ENCODE results near the gene PREX1.
A peak's percentile ranks its signal among the peaks of the same experiment; 100 is the strongest.

PREX1 gene

DNA sequence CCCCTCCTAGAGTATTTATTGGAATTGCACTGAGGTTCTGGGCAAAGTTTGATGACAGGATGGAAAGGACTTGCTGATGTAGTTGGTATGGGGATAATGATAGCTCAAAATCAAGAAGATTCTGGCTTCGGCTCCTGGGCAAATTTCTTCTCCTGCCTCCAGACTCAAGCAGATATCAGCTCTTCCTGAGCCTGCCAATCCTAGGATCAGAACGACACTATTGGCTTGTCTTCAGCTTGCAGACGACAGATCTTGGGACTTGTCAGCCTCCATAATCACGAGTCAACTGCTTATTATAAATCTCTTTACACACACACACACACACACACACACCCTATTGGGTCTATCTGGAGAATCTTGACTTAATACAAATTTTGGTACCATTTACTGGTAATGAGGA, 131.1 kb downstream of the PREX1 start:
- no peak for DNase-seq (ENCODE audit: low read depth)
- no peak overlapping the region for H3K4me3 ChIP-seq (ENCODE audit: low read depth, low read length)
- TF ChIP-seq, protein P1, sequence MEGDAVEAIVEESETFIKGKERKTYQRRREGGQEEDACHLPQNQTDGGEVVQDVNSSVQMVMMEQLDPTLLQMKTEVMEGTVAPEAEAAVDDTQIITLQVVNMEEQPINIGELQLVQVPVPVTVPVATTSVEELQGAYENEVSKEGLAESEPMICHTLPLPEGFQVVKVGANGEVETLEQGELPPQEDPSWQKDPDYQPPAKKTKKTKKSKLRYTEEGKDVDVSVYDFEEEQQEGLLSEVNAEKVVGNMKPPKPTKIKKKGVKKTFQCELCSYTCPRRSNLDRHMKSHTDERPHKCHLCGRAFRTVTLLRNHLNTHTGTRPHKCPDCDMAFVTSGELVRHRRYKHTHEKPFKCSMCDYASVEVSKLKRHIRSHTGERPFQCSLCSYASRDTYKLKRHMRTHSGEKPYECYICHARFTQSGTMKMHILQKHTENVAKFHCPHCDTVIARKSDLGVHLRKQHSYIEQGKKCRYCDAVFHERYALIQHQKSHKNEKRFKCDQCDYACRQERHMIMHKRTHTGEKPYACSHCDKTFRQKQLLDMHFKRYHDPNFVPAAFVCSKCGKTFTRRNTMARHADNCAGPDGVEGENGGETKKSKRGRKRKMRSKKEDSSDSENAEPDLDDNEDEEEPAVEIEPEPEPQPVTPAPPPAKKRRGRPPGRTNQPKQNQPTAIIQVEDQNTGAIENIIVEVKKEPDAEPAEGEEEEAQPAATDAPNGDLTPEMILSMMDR (IDR thresholded peaks at IDR 0.05; ENCODE audit: control insufficient read depth, extremely low read depth, insufficient read depth), result no peak

DNA sequence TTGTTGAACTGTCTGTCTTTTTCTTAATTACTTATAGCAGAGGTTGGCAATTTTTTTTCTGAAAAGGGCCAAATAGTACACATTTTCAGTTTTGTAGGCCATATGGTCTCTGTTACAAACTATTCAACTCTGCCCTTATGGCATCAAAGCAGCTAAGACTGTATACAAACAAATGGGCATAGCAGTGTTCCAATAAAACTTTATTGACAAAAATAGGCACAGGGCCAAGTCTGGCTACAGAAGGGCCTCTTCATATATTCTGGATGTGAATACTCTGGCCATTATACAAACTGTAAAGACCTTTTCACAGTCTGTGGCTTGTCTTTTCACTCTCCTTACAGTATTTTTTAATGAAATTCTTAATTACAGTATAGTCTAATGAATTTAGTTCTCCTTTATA, 132.1 kb downstream of the PREX1 start:
- peak; percentile 36 for DNase-seq (ENCODE audit: low read depth)
- H3K4me3 ChIP-seq (ENCODE audit: low read depth, low read length), result no peak overlapping the region
- TF ChIP-seq, protein P1 (IDR thresholded peaks at IDR 0.05; ENCODE audit: control insufficient read depth, extremely low read depth, insufficient read depth), result no peak

DNA sequence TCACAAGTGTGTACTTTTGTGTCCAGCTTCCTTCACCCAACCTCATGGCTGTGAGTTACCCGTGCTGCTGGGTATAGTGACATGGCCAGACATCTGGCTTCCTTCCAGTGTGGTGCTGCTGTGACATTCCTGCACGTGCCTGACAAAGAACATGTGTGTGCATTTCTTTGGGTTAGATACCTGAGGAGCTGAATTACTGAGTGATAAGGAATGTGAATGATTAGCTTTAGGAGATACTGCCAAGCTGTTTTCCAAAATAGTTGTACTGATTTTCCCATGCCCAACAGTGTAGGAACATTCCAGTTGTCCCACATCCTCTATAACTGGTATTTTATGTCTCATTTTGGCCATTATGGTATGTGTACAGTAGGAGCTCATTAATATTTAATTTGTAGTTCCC, 132.5 kb downstream of the PREX1 start:
- peak; percentile 7 for DNase-seq (ENCODE audit: low read depth)
- no peak overlapping the region for H3K4me3 ChIP-seq (ENCODE audit: low read depth, low read length)
- TF ChIP-seq, protein P1 (IDR thresholded peaks at IDR 0.05; ENCODE audit: control insufficient read depth, extremely low read depth, insufficient read depth), result no peak

DNA sequence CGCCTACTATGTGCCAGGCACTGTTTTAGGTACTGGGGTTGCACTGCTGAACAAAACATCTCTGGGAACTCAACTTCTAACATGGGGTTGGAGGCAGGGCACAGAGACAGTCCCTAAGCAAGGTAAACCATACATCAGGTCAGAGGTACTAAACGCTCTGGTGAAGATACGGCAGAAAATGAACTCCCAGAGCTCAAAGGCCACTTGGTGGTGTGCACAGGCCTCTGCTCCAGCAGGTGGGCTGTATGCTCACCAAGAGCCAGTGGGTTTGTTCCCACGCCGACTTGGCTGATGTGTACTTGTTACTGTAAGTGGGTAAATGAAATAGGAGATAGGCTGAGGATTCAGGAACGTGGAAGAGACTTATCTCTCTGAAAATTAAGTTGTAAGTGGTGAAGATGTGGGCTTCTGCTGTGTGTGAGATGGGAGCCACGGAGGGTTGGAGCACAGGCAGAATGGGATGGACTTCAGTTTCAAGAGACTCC, 133.4 kb downstream of the PREX1 start:
- no peak for DNase-seq (ENCODE audit: low read depth)
- TF ChIP-seq, protein P1 (IDR thresholded peaks at IDR 0.05; ENCODE audit: control insufficient read depth, extremely low read depth, insufficient read depth), result no peak

DNA sequence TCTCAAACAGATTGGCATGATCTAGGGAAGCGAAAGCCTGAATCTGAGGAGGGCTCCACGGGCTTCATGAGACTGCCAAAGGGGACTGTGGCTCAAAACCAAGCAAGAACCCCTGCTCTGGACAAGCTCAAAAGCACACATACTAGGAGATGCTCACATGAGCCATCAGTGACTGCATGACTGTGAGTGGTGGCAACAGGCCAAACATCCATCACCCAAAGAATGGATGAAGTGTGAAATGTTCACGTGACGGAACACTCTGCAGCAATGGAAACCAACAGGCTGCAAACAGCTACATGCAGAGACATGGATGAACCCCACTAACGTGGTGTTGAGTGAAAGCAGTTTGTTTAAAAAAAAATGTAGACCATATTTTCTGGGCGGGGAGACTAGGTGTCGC, 136.3 kb downstream of the PREX1 start:
- no peak overlapping the region for H3K4me3 ChIP-seq (ENCODE audit: low read depth, low read length)
- TF ChIP-seq, protein P1 (IDR thresholded peaks at IDR 0.05; ENCODE audit: control insufficient read depth, extremely low read depth, insufficient read depth), result no peak
- no peak for DNase-seq (ENCODE audit: low read depth)

More for the DNA sequence above, 133.4 kb downstream of the PREX1 start:
- H3K4me3 ChIP-seq (ENCODE audit: low read depth, low read length), result no peak overlapping the region

DNA sequence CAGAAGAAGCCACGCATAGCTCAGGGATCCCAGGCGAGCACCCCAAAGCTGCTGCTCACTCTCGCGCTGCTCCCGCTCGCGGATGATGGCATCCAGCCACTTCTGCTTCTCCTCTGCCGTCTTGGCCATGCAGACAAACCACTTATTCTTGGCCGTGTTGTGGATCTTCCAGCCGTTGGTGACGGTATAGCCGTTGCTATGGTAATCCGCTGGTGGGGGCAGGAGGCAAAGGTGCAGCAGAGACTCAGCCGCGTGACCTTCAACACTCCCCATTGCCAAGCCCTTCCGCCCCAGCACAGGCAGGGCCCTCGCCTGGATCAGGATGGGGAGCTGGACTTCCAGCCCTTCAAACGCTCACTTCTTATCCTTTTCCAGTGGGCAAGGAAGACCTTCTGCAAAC, 136.9 kb downstream of the PREX1 start:
- DNase-seq (ENCODE audit: low read depth), result no peak
- H3K4me3 ChIP-seq (ENCODE audit: low read depth, low read length), result no peak overlapping the region
- TF ChIP-seq, protein P1 (IDR thresholded peaks at IDR 0.05; ENCODE audit: control insufficient read depth, extremely low read depth, insufficient read depth), result no peak

DNA sequence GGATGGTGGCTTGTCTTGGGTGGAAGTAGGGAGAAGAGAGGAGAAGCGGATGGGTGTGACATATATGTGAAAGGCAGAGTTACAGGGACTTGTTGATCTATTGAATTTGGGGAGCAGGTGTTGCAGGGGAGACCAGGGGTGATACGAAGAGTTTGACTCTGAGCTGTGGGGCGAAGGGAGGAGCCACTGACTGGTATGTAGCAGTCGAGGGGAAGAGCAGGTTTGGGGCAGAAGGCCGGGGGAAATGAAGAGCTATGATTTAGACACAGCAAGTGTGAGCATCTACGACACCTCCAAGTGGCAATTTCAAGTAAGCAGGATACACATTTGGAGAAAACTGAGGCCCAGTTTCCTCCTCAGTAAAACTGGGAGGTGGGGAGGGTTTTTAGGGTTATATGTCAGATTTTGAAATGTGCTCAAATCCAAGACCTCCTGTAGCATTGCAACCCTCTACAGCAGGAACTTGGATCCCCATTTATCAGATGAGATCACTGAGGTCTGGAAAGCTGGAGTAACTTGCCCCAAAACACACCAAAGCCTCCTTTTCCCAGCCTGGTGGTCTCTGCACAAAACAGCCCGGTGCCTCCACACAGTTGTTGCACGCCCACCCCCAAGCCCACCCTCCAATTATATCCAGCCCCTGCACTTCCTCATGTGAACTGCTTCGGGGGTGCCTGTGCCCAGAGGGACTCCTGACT, 137.8 kb downstream of the PREX1 start:
- H3K4me3 ChIP-seq (ENCODE audit: low read depth, low read length), result no peak overlapping the region
- DNase-seq (ENCODE audit: low read depth), result no peak
- TF ChIP-seq, protein P1 (IDR thresholded peaks at IDR 0.05; ENCODE audit: control insufficient read depth, extremely low read depth, insufficient read depth), result no peak

Data from LNCaP clone FGC (cell line).